NCI-H1694 treated with DMSO at 0.1 percent for 48 hours (cell line): ENCODE measurements around the gene IFT81.
"Not testable (repeated sequence)": the region's sequence is repeated elsewhere in the genome, so short reads cannot be mapped to it uniquely, and the experiment has no call there.

ENCODE experiments used
- DNase-seq: peaks from one replicate; lab custom pipeline; 2025; lab: John Stamatoyannopoulos, UW

Gene IFT81

DNA sequence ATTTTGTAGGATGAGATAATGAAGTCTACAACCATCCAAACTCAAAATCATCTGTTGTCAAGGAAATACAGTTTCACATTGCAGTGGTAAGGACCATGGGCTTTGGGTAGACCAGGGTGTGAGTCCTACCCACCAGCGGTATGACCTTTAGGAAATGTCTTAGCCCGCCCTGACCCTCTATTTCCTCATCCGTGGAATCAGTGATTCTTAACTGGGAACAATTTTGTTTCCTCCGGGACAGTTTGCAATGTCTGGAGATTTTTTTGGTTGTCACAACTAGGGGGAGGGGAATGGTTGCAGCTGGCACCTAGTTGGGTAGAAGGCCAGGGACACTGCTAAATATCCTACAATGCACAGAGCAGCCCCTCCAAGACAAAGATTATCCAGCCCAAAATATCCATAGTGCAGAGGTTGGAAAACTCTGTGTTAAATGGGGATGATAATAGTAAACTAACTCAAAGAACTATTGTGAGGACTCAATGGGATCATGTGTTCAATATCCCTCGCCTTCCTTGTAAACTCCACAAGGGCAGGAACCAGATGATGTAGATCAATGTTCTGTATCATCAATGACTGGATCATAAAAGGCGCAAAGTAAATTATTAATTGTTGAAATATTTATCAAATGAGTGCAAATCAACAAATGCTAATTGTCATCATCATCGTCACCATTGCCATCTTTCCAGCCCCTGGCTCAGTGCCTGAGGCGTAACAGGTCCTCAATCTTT is 15.7 kb upstream of the IFT81 start:
- no peak for DNase-seq

DNA sequence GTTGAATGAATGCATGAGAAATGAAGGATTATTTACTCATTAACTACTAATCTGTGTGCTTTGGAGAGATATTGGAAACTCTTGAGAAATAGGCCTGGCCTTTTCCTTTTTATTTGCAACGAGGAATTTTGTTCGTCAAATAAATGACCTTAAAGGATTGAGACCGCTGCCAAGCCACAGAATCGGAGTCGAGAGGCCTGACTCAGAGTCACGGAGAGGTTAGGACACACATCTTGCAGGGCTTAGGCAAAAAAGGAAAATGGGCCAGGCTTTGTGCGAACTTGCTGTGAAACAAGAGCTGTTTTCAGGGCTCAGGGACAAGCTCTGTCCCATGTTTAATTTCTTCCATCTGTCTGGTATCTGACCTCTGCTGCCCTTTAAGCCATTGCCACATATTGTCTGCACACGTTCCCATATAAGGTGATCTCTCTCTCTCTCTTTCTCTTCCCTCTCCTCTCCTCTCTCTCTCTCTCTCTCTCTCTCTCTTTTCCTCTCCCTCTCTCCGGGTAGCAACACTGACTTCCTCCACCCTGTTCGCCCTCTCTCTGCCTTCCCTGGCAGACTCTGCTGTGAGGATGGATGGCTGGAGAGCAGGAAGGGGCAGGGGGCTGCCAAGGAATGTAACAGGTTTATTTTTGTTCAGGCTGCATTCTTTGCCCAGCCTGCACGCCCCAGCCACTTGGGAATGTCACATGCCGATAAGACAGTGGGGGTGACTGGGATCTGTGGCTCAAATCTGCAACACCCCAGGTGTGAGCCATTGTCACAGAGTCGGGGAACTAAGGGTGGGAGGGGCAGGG is 14.9 kb upstream of the IFT81 start:
- no peak for DNase-seq

DNA sequence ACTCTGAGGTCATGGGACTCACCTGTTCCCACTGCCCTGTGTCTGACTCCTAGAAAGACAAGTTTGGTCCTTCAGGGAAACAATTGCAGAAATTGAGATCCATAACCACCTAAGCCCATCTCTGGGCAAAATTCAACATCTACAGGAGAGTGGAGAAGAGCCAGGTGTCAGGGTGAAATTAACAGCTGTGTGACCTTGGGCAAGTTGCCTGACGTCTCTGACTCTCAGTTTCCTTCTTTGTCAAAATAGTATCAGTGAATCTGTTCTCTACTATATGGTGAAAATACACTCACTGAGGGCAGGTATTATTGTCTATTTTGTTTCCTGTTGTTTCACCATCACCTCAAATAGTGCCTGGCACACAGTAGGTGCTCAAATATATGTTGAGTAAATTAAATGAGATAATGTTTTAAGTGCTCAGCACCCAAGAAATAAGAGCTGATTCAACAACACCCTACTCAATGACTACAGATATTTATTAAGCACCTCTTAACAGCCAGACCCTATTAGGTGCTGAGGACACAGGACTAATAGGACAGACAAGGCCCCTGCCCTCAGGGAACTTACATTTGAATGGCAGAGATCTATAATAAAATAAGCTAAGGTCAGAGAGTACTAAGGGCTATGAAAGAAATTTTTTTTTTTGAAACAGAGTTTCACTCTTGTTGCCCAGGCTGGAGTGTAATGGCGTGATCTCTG is 14.2 kb upstream of the IFT81 start:
- no peak for DNase-seq

DNA sequence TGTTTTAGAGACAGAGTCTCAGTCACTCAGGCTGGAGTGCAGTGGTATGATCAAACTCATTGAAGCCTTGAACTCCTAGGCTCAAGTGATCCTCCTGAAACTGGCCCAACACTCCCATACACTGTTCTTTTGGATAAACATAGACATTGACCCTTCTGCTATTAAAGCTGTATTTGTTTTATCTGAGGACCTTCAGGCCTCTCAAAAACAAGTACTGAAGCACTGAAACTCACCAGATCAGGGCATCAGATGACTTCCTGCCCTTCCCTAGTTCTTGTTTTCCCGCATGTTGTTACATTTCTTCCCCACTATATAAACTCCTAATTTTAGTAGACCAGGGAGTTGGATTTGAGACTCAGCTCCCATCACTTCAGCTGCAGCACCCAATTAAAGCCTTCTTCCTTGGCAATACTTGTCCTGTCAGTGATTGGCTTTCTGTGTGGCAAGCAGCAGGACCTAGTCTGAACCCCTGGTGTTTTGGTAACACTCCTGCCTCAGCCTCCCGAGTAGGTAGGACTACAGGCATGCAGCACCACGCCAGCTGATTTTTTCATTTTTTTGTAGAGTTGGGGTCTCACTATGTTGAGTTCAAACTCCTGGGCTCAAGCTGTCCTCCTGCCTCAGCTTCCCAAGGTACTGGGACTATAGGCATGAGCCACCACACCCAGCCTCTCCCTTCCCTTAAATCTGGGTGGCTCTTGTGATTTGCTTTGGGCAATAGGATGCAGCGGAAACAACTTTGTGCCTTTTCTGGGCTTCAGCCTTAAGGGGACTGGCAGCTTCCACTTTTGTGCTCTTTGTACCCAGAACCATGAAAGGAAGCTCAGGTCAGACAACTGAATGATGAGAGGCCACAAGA is 12.5 kb upstream of the IFT81 start:
- no peak for DNase-seq

DNA sequence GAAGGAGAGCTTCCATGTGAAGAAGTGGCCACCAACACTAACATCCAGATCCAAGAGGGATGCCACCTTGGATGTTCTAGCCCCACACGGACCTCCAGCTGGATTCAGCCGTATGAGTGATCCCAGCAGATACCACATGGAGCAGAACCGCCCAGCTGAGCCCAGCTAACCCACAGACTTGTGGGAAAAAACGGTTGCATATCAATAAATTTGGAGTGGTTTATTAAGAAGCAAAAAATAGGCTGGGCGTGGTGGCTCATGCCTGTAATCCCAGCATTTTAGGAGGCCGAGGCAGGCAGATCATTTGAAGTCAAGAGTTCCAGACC is 11.9 kb upstream of the IFT81 start:
- no peak for DNase-seq

DNA sequence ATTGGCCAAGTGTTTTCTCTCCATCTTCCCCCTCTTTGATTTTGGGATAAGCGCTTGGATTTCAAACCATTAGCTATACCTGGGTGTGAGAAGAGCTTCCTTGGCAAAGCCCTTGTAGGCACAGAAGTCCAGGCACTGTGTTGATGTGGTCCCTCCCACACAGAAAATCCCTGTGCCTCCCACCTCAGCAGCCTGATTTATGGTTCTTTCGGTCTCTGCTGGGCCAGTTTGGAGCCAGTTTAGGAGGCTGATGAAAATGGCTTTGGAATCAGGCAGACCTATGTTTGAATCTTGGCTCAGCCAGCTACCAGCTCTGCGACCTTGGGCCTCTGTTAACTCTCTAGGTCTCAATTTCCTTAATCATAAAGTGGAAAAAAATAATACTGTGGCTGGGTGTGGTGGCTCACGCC is 9.6 kb upstream of the IFT81 start:
- no peak for DNase-seq

DNA sequence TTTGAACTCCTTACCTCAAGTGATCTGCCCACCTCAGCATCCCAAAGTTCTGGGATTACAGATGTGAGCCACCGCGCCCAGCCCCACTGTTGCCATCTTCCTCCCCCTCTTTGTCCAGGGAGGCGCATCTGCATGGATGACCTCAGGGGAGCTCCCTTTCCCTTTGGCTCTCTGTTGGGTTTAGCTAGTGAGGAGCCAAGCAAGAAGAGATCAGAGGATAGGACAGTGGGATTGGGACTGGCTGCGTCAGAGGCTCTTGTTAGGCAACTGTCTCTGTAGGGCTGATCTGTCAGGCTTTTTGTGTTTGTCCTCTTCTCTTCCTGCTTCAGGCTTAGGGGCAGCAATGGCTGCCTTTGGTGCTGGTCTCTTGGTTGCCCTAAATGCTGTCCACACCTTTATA is 8.5 kb upstream of the IFT81 start:
- no peak for DNase-seq

DNA sequence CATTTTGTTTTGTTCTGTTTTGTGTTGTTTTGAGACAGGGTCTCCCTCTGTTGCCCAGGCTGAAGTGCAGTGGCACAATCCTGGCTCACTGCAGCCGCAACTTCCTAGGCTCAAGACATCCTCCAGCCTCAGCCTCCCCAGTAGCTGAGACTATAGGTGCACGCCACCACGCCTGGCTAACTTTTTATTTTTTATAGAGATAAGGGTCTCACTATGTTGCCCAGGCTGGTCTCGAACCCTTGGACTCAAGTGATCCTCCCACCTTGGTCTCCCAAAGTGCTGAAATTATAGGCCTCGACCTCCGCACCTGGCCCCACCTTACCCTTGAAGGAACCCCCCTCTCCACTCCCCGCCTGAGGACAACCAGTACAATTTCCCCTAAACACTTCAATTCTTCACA is 7.5 kb upstream of the IFT81 start:
- DNase-seq, result no peak

DNA sequence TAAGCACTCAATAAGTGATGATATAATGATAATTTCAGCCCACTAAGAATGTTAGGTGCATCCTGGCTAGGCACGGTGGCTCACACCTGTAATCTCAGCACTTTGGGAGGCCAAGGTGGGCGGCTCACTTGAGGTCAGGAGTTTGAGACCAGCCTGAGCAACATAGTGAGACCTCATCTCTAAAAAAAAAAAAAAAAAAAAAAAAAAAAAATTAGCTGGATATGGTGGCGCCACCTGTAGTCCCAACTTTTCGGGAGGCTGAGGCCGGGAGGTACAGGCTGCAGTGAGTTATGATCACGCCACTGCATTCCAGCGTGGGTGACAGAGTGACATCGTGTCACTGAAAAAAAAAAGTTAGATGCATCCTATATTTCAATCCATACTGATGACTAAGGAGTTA is 6.9 kb upstream of the IFT81 start:
- DNase-seq, result not testable (repeated sequence)

DNA sequence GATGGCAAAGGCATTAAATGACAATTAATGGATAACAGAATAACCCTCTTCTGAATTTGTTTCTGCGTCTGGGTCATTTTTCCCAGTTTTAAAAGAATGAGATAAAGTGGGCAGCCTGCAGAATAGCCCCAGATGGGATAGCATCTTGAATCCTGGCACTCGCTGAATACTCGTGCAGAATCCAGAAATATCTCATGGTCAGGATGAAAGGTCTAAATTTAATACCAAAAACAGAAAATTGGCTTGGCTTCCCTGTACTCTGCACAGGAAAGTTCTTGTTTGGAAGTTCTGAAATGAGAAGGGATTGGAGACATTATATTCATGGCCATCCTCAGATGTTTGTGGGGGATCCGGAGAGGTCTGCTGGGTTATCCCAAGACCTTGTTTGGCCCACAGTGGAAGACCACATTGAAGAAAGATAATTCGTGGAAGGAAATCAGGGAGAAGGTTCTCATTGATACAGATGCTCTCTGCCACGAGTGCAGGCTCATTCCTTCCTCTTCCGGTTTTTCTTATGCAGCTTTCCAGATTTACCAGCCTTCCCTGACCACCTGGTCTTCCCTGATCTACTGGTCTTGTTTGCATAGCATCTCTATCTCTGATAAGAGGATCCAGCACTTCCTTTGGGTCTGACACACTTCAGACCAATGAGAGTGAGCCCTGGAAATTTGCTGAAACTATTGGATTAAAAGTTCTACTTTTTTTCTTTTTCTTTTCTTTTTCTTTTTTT is 6.0 kb upstream of the IFT81 start:
- no peak for DNase-seq

DNA sequence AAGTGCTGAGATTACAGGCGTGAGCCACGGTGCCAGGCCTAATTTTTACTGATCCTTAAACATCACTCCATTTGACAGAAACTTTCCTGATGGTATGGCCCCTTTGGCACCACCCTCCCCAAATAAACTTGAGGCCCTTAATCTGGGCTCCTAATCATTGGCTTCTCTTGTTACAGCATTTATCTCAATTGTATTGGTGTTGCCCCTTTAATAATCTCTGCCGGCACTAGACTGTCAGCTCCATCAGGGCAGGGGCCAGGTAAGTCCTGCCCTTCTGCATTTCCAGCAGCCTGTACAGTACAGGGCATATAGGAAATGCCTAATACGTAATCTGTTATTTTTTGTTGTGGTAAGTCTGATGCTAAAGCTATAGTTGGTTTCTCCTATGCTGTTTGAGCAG is 1.2 kb upstream of the IFT81 start:
- no peak for DNase-seq

DNA sequence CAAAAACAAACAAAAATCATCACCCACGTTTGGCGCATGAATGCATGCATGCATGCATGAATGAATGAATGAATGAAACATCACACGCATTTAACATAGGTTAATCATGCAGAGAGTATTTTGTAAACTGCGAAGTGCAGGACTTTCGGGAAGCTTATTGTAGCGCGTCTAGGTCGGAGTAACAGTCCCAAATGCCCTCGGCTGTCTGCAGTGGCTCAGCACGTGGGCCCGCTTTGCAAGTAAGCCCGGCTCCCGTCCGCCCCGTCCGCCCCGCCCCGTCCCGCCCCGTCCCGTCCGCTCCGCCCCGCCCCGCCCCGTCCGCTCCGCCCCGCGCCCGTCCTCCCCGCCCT is 263 bp upstream of the IFT81 start:
- no peak for DNase-seq

DNA sequence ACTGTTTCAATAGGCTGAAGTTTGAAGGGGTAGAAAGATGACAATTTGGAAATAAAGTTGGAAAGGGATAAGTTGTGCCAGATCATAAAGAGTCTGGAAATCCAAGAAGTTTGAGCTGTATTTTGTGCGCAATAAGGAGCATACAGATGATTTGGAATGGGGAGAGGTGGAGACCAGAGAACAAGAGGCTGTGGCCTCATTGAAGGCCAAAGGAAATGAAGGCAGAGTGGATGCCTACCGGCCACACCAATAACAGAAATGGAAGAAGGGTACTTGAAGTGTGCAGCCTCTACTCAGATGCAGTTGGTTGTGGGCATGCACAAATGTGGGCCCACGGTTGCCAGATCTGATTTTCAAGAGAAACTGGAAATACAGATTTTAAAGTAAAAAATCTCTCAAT is 2.4 kb downstream of the IFT81 start:
- DNase-seq, result no peak

DNA sequence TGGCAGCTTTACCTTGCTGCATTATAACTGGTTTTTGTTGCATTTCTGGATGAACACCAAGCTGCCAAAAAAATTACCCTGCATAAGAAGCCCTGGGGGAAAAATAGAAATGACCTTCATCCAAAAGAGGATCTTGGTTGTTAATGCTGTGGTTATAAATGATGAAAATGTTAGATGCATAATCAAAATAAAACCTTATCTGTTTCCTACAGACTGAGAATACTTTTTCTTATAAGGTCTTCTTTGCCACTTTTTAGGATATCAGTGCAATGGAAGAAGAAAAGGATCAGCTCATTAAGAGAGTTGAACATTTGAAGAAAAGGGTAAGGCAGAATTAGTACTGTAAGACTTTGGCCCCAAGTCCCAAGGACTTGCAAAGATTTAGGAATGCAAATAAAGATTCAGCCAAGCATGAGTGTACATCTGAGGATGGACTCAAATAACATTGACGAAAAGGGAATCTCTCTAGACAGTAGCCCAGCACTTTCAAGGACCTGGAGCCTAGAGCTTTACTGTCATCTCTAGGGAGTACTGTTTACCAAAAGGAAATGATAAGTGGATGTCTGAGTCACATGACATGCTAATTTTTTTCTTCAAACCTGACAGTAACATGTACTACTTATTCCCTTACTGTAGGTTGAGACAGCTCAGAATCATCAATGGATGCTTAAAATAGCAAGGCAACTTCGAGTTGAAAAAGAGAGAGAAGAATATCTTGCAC is 10.7 kb downstream of the IFT81 start:
- no peak for DNase-seq

DNA sequence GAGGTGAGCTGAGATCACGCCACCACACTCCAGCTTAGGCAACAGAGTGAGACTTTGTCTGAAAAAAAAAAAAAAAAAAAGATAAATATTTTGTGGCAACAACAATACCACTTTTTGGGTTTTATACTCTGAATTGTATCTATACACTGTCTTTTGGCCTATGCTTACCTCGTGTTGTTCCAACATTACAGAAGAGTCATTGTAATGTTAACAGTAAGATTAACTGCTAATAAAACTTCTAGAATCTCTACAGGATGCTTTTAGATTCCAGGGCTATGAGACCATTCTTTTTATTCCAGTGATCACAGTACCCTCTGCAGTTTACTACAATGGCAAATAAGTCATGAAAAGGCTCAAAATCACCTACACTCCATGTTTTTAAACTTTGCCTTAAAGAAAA is 11.6 kb downstream of the IFT81 start:
- DNase-seq, result no peak

DNA sequence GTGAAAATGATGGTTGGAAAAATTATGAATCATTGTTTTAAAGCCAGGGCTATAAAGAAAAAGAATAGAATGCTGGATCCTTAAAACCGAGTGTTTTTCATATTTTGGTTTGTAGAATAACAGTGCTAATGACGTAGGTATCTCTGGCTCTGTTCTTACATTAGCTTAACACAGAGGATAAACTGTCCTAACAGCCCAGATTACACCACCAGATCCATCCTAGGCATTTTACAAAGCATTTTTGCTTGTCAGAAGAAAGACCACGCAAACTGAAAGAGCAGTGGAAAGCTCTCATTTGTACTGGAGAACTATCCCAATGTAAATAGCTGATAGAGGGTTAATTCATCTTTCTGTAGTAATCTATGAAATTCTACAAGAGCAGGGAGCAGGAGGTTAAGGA is 13.6 kb downstream of the IFT81 start:
- no peak for DNase-seq

DNA sequence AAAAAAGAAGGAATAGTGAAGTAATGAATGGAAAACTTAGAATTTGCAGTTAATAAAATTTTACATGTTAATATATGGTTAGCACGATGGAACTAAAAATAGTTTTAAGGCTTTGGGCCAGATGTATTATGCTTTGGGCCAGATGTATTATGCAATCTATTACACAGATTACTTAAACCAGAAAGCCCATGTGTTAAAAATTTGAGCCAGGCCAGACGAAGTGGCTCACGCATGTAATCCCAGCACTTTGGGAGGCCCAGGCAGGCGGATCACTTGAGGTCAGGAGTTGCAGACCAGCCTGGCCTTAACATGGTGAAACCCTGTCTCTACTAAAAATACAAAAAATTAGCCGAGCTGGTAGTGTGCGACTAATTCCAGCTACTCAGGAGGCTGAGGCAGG is 17.2 kb downstream of the IFT81 start:
- no peak for DNase-seq

DNA sequence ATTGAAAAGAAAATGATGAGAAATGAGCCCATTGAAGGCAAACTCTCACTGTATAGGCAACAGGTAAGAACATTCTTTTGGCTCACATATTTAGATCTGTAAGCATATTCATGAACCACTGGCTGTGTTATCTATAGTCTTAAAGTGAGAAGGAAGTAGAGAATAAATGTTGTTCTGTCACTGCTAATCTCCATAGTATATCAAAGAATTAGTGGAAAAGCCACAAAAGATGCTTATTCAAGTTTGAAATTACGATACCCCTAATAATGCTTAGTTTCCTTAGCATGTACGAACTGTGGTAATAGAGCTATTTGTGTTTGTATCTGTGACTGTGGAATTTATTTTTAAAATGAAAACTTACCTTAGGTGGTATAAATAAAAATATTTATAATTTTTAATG is 22.8 kb downstream of the IFT81 start:
- no peak for DNase-seq

DNA sequence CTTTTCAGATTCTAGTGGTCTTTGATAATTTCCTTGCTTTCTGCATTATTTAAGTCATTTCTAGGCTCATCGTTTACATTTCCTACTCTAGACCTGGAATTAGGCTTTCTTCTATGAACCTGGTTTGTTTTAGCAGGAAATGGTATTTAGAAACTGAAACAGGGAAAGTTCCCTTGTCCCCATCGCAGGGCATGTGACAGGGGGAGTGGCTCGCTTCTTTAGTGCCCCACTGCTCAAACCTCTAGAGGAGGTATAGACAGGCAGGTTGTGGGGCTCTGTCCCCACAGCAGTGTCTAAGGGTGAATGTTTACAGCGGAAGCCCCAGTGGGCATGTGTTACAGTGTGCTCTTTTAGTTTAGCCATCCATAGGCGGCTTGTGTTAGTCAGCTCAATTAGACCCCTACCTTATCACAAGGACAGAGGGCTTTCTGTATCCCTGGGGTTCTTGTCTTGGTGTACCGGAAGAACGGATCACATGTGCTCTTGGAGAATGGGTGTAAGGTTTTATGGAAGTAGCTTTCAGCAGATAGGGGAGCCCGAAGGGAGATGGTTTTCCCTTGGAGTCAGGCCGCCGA is 25.0 kb downstream of the IFT81 start:
- no peak for DNase-seq

DNA sequence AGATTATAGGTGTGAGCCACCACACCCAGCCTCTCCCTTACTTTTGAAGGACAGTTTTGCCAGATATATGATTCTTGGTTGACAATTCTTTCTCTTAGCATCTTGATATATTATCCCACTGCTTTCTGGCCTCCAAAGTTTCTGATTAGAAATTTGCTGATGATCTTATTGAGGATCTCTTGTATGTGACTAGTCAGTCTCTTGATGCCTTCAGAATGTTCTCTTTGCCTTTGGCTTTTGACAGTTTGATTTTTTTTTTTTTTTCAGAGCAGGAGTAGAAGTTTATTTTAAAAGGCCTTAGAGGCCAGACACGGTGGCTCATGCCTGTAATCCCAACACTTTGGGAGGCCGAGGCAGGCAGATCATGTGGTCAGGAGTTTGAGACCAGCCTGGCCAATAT is 32.6 kb downstream of the IFT81 start:
- DNase-seq, result no peak

DNA sequence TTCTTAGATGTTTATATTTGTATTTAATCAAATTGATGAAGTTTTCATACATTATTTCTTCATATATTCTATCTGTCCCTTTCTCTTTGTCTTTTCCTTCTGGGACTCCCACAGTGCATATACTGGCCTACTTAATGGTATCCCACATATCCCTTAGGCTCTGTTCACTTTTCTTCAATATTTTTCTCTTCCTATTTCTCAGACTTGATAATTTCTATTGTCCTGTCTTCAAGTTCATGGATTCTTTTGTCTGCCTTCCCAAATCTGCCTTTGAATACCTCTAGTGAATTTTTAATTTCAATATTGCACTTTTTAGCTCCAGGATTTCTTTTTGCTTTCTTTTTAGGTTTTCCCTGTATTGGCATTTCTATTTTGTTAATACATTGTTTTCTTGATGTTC is 33.4 kb downstream of the IFT81 start:
- DNase-seq, result no peak
